HG03060 (cell line): ENCODE data around the gene ZDHHC12.

Source experiments
- ATAC-seq: cut with Tn5 transposase; IDR thresholded peaks from one replicate; pipeline ENCODE4 v1.9.1; 2021; ENCODE audit warnings: low read depth, moderate number of reproducible peaks; ENCODE audit not compliant: unreplicated experiment

ZDHHC12 gene

GRCh38 chr9:128723866-128724743 lies at the start of gene ZDHHC12:
Gene ZDHHC12, minus strand, starts transcription at chr9:128724127. Its CDS starts 34 bp downstream, at chr9:128724093.
- ATAC-seq = peak; percentile 86

GRCh38 chr9:128773049-128773448 lies 49.1 kb upstream of the ZDHHC12 start:
- ATAC-seq = no peak

GRCh38 chr9:128771745-128772519 lies 48.0 kb upstream of the ZDHHC12 start, which contains the start of gene ZER1:
Gene ZER1, minus strand, starts transcription at chr9:128771927. Its CDS starts 16,362 bp downstream, at chr9:128755565.
- peak; percentile 81 for ATAC-seq

GRCh38 chr9:128771094-128771721 lies 47.3 kb upstream of the ZDHHC12 start:
- ATAC-seq = peak; percentile 7

GRCh38 chr9:128770286-128771030 lies 46.5 kb upstream of the ZDHHC12 start:
- no peak for ATAC-seq

- no peak for ATAC-seq
Measured at GRCh38 chr9:128768606-128769005, 44.7 kb upstream of the ZDHHC12 start.

GRCh38 chr9:128765499-128765898 lies 41.6 kb upstream of the ZDHHC12 start:
- ATAC-seq = no peak

GRCh38 chr9:128764361-128764760 lies 40.4 kb upstream of the ZDHHC12 start:
- ATAC-seq = no peak

- no peak for ATAC-seq
Measured at GRCh38 chr9:128762671-128763449, 38.9 kb upstream of the ZDHHC12 start.

GRCh38 chr9:128757602-128758001 lies 33.7 kb upstream of the ZDHHC12 start:
- no peak for ATAC-seq

GRCh38 chr9:128753627-128754026 lies 29.7 kb upstream of the ZDHHC12 start:
- ATAC-seq = no peak

- no peak for ATAC-seq
Measured at GRCh38 chr9:128750926-128751595, 27.1 kb upstream of the ZDHHC12 start.

GRCh38 chr9:128747241-128747640 lies 23.3 kb upstream of the ZDHHC12 start:
- ATAC-seq = no peak

GRCh38 chr9:128743421-128743820 lies 19.5 kb upstream of the ZDHHC12 start:
- no peak for ATAC-seq

GRCh38 chr9:128742401-128742800 lies 18.5 kb upstream of the ZDHHC12 start:
- no peak for ATAC-seq

- no peak for ATAC-seq
Measured at GRCh38 chr9:128735373-128735772, 11.4 kb upstream of the ZDHHC12 start.

- no peak for ATAC-seq
Measured at GRCh38 chr9:128733256-128733655, 9.3 kb upstream of the ZDHHC12 start.

- ATAC-seq = no peak
Measured at GRCh38 chr9:128732576-128732975, 8.6 kb upstream of the ZDHHC12 start.

- ATAC-seq = no peak
Measured at GRCh38 chr9:128731691-128732090, 7.8 kb upstream of the ZDHHC12 start.
